ENCODE results near the gene ADAT2.

ADAT2 gene

DNA sequence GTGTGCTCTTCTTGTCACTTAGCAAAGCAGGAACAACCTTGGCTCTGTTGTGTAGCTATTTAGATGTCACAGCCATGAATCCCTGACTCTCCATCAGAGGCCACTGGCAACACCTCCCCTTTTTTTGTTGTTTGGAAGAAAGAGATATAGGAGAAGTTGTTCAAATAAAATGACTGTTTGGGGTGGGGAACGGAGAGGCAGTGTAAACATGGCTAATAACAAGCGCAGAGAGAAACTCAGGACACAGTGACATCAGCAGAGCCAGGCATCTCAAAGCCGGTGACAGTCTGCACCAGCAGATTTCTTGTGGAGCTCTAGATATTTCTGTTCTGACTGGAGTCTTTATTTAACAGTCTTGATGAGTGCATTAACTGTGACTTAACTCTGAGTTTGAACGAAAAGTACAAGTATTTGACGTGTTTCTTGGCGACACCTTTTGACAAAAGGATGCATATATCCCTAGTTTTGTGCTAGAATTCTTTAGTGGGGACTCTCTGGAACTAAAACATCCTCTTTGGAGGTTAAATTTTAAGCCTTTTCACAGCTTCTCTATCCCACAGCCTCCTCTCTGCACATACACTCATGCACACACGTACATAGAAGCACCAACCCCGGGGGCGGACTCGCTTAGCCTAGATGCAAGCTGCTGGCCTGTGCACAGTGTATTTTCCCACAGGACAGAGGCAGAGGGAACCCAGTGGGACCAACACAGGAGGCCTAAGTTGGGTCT lies 53.8 kb downstream of the ADAT2 start:
- no peak for DNase-seq

DNA sequence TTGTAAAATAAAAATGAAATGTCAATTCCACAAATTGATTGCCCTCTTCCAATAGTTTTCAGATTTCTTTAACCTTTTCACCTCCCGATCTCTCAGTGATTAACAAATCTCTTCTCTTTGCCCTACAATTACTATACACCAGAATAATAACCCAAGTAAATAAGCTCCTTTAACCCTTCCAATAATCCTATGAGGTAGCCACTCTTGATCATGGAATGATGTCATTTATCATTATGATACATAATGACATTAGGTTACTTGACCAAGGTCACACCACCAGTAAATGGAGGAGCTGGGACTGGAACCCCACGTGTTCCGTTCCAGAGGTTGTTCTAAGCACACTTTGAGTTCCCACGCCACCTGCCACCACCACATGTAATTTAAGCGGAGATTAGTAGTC lies 54.8 kb downstream of the ADAT2 start:
- DNase-seq = no peak

DNA sequence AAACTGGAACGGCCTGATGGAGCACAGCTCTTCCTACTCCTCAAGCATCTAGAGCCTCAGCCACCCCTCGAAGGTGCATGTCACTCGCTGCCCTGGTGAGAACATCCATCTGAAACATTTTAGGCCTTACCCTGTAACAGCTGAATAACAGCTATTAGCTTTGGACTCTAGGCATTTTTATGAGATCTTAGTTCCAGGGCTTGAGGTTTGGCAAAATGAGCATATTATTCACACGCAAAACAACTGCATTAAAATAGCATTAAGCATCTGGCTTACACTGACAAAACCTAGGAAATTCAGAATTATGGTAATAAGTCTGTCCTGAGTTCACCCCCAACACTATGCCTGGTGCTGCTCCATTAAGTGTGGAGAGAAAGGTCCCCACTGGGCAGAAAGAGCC lies 56.1 kb downstream of the ADAT2 start:
- DNase-seq = no peak

DNA sequence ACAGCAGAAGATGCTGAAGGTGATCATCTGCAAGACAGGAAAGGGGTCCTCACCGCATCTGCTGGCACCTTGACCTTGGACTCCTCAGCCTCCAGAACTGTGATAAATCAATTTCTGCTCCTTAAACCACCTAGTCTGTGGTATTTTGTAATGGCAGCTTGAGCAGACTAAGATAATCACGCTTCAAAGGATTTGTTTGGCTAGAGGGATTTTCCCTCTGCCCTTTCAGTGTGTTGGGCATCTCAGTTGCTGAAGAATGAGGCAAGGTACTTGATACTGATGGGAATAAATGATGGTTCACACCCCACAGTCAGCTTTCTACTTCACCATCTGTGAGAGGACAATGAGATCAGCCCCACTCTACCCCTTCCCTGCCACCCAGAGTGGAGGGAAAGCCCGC lies 60.2 kb downstream of the ADAT2 start:
- no peak for DNase-seq

DNA sequence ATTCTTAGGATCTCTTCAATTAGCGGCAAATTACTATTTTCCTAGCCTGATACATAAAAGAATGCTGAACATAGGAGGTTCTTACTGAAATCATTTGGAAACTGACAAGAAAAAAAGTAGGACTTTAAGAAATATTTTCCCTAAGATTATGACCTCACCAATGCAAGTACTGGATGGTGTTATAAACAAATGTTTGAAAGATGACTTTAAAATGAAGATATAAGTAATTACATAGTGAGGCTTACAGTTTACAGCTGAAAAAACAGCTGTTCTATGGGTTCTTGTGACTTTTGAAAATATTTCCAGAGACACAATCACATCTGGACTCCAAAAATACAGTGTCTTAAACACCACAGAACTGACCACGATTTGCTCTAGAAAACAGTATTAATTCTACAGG lies 64.9 kb downstream of the ADAT2 start:
- DNase-seq = no peak

DNA sequence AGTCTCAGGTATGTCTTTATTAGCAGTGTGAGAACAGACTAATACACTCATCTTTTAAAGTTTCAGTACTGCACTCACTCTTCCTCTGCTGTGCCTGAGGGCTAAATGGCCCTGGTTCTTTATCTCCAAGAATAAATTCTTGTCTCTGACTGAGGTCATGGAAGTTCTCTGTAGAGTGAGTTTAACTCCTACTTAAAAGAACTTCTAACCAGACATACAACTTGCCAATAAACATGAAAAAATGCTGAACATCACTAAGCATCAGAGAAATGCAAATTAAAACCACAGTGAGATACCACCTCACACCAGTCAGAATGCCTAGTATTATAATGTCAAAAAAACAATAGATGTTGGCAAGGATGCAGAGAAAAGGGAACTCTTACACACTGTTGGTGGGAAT lies 73.6 kb downstream of the ADAT2 start:
- DNase-seq = no peak

DNA sequence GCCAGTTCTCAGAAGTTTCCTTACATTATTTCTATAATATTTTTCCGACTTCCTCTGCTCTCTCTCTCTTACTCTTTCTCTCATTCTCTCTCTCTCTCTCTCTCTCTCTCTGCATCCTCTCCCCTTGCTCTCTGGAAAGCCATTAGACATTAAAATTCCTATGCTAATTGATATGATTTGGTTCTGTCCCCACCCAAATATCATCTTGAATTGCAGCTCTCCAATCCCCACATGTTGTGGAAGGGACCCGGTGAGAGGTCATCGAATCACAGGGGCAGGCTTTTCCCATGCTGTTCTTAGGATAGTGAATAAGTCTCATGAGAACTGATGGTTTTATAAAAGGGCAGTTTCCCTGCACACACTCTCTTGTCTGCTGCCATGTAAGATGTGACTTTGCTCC lies 74.1 kb downstream of the ADAT2 start:
- DNase-seq = no peak

DNA sequence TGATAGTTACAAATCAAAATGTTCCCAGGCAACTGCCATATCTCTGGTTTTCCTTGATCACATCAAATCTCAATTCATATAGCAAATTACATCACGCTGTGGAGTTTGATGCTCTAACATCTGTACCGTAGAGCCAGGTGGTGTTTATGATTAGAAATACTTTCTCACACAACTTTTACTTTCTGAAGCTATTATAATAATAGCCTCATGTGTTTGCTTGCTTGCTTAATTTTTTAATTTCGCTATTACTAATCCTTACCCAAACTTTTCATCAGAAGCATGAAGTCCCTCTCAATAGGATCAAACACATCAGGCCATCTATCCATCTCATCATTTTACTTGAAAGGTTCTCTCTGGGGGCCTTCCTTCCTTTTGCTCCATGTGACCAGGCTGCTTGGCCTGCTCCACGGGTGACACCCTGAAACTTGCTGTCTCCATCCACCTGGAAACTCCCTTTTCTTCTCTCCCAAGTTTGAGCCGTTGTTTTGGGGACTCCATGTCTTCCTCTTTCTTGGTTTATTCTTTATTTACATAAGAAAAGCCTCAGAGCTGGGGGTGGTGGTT lies 75.4 kb downstream of the ADAT2 start:
- DNase-seq = no peak

DNA sequence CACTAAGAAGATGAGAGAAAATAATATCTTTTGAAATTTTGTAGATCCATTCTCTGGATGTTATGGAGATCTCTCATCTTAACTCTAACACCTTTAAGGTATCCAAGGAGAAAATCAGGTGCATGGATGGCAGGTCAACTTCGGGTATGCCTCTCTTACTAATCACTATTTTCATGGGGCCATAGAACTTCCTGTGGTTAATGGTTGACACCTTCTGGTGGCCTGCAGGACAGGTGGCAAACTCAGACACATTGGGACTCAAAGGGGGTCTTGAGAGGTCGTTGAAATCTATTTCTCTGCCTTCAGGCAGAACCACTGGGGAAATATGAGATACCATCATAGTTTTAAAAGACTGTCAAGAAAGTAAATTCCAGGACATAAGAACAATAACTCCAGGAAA lies 76.5 kb downstream of the ADAT2 start:
- DNase-seq = no peak
